ENCODE results near the gene INTS3.
"Not testable (repeated sequence)": the region's sequence is repeated elsewhere in the genome, so short reads cannot be mapped to it uniquely, and the experiment has no call there.

Gene INTS3

DNA sequence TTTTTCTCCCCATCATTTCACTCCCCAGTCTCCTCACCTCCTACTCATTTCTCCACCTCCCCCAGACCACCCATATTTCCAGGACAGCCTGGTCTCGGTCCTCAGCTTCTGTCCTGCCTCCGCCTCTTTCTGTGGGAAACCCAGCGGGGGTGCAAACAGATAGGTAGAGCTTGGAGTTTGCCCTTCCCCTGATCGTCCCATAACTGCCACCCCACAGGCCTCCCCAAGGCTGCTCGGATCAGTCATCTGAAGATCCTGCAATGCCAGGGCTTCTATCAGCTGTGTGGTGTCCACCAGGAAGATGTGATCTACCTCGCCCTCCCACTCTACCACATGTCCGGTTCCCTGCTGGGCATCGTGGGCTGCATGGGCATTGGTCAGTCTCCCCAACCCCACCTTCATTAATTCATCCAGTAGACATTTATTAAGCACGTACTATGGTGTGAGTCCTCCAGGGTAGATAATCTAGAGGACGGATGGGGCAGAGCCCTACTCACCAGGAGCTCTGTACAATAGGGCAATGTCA, 49.1 kb downstream of the INTS3 start:
- no peak for DNase-seq

GRCh38 chr1:153777648-153778047, 49.8 kb downstream of the INTS3 start:
- DNase-seq = peak in 21 of 51 donors; percentile 9 to 73 (median 30)

- no peak for DNase-seq
Measured at GRCh38 chr1:153778051-153778823, 50.4 kb downstream of the INTS3 start.

GRCh38 chr1:153778824-153779519, 51.1 kb downstream of the INTS3 start:
- DNase-seq = no peak

GRCh38 chr1:153779781-153780541, 52.1 kb downstream of the INTS3 start:
- DNase-seq = no peak

- no peak for DNase-seq
Measured at GRCh38 chr1:153780551-153780950, 52.7 kb downstream of the INTS3 start.

DNA sequence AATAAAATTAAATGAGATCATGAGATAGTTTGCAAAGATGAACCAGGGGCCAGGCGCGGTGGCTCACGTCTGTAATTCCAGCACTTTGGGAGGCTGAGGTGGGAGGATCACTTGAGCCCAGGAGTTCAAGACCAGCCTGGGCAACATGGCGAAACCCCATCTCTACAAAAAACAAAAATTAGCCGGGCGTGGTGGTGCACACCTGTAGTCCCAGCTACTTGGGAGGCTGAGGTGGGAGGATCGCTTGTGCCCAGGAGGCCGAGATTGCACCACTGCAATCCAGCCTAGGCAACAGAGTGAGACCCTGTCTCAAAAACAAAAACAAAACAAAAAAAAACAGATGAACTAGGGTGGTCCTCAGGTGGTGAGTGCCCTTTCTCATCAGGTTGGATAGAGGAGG, 54.8 kb downstream of the INTS3 start:
- DNase-seq = not testable (repeated sequence)

DNA sequence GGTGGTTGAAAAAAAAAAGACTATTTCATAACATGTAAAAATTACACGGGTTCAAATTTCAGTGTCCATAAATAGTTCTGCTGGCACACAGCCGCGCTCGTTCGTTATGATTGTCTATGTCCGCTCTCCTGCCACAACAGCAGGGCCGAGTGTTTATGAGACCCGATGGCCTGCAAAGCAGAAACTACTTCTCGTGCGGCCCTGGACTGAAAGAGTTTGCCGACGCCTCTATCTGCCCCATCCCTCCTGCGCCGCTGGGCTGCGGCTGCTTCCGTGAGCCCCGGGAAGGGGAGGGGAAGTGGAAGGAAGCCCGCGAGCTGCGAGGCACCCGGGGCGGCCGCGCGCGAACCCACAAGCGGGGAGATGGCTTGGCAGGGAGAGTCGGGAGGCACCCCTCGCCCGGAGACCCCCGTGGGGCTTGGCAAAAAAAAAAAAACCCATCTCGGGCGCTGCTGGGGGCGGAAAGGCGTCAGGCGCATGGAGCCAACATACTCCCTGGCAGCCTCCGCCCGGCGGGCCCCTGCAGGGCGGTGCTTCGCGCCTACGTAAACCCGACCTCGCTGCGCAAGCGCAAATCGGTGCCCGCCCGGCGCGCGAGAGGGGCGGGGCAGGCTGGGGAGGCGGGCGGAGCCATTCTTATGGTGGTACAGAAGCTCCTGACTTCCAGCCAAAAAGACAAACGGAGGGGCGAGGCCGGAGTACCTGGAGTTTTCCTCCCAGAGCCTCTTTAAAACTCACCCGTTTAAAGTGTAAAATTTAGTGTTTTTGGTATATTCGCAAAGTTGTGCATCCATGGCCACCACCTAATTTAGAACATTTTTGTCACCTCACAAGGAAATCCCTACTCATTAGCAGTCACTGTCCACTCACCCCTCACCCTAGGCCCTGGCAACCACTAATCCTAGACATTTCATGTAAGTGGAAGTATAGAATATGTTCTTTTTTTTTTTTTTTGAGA, 55.7 kb downstream of the INTS3 start:
- peak; percentile 46 to 95 (median 83) for DNase-seq

DNA sequence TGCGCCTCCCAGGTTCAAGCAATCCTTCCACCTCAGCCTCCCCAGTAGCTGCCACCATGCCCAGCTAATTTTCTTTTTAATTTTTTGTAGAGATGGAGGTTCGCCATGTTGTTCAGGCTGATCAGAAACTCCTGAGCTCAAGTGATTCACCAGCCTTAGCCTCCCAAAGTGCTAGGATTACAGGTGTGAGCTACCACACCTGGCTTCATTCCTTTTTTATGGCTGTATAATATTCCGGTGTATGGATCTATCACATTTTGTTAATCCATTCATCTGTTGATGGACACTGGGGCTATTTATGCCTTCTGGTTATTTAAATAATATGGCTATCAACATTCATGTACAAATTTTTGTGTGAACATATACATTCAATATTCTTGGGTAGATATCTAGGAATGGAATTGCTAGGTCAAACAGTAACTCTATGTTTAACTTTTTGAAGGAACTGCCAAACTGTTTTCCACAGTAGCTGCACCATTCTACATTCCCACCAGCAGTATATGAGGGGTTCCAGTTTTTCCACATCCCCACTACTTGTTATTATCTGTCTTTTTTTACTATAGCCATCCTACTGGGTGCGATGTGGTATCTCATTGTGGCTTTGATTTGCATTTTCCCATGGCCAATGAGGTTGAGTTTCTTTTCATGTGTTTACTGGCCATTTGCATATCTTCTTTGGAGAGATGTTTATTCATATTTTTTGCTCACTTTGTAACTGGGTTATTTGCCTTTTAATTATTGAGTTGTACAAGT, 58.4 kb downstream of the INTS3 start:
- no peak for DNase-seq

DNA sequence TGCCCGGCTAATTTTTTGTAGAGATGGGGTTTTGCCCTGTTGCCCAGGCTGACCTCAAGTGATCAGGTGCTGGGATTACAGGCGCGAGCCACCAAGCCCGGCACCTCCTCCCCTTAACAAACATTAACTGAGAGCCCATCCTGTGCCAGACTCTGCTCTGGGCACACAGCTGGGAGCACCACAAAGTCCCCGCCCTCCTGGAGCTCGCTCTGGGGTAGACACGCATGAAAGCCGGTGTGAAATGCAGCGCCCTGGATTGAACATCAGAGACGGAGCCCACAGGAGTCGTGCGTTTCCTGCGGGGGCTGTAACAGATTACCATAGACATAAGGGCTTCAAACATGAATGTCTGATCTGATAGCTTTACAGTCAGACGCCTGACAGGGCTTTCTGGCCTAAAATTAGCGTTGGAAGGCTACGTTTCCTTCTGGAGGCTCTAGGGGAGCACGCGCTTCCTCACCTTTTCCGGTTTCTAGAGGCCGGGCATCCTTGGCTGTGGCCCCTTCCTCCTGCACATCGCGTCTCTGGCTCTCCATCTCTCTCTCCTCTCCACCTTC, 61.7 kb downstream of the INTS3 start:
- peak in 1 of 51 donors; percentile 29 for DNase-seq

GRCh38 chr1:153790313-153790965, 62.6 kb downstream of the INTS3 start:
- DNase-seq = peak in 46 of 51 donors; percentile 19 to 88 (median 66)

- peak in 1 of 51 donors; percentile 71 for DNase-seq
Measured at GRCh38 chr1:153790966-153791647, 63.3 kb downstream of the INTS3 start.

- peak in 1 of 51 donors; percentile 43 for DNase-seq
Measured at GRCh38 chr1:153791648-153792253, 63.9 kb downstream of the INTS3 start.

DNA sequence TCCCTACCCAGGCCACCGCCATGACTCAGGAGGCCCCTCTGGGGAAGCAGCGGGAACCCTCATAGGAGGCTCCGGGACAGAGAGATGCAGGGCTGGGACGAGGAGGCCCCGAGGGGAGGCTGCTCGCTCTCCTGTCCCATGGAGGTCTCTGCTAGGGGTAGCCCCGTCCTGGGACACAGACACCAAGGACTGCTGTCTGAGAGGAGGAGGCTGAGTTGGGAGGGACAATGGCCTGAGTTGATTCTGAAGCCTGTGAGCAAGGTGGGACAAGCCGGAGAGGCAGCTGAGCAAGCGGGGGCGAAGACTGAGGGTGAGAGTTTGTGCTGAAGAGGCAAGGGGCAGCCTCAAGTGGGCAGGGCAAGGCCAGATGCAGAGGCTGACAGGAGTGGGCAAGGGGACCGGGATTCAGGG, 64.8 kb downstream of the INTS3 start:
- DNase-seq = no peak

DNA sequence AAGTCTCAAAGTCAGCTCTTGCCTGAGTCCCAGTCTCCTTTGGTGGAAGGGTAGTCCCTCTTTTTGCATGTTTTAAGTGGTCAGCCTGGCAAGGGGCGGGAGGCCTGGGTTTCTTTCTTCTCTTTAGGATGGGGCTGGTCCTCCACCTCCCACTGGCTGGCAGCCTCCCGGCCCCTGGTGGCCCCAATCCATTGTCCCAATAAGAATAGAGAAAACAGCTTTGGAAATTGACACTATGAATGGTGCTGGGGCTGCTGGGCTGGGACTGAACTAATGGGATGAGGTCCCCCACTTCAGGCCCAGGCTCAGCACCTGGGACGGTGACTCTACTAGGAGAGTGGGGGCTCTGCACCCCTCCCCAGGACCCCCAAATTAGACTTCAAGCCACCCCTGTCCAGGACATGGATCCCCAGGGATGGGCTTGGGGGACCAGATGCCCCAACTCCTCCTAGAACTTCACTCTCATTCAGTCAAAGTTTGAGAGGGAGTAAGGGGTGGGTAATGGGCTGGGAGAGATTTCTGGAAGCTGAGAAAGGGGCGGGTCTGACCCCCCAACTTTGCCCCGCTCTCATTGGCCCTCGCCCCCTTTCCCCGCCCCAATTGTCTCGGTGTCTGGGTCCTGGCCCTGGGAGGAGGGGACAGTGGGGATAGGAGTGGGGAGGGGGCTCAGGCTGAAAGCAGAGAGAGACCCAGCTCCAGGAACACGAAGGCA, 65.6 kb downstream of the INTS3 start:
- DNase-seq = no peak

GRCh38 chr1:153793973-153794615, 66.2 kb downstream of the INTS3 start:
- DNase-seq = no peak
